Keratinocyte (primary cell): Measurements from ENCODE around the gene ATP5F1B. TPM values are rescaled to one million over a fixed set of nuclear protein-coding genes. Genes with fewer than 3 reads are reported as not detected.

Experiments used
- DNase-seq: peaks from one replicate; pipeline ENCODE4 v3.0.0-alpha.2; 2011; ENCODE audit warnings: low read depth, missing footprints, low spot score
- FAIRE-seq: peaks from 2 replicates; lab custom pipeline; 2011; peaks lifted over from hg19 to GRCh38; lab: Jason Lieb, UNC
- H2AFZ ChIP-seq: 2 replicates; pipeline ENCODE4 v1.6.0; 2012; ENCODE audit warnings: low read length, control low read depth, inconsistent platforms; ENCODE audit not compliant: control insufficient read depth
- H3K27ac ChIP-seq: 2 replicates; pipeline ENCODE4 v1.5.1; 2011; ENCODE audit warnings: low read length; ENCODE audit not compliant: control insufficient read depth, insufficient read depth
- H3K27me3 ChIP-seq: 3 replicates; pipeline ENCODE4 v1.6.0; 2011; ENCODE audit warnings: low read length; ENCODE audit not compliant: control insufficient read depth, insufficient read depth; ENCODE audit errors: extremely low read depth
- H3K36me3 ChIP-seq, 2 experiments: 2 replicates in 1 of 2; 3 replicates in 1 of 2; pipeline ENCODE4 v1.5.1; 2011; ENCODE audit warnings: low read length in 2 of 2, mild to moderate bottlenecking in 1 of 2; ENCODE audit not compliant: control insufficient read depth in 2 of 2, insufficient read depth in 2 of 2; ENCODE audit errors: extremely low read depth in 1 of 2
- H3K4me1 ChIP-seq: 3 replicates; pipeline ENCODE4 v1.5.1; 2011; ENCODE audit warnings: low read length; ENCODE audit not compliant: control insufficient read depth, insufficient read depth; ENCODE audit errors: extremely low read depth
- H3K4me2 ChIP-seq: 3 replicates; pipeline ENCODE4 v1.6.0; 2011; ENCODE audit warnings: low read depth, low read length; ENCODE audit not compliant: control insufficient read depth, insufficient read depth; ENCODE audit errors: extremely low read depth
- H3K4me3 ChIP-seq, 3 experiments: fragments of 200-600 bp in 1 of 3; sonication (generic) in 1 of 3; 2 replicates in 2 of 3; 3 replicates in 1 of 3; pipeline ENCODE4 v1.5.1; 2011 to 2016; ENCODE audit warnings: low read length in 3 of 3, mild to moderate bottlenecking in 3 of 3, control low read depth in 2 of 3, inconsistent platforms in 1 of 3, low read depth in 1 of 3, mixed read lengths in 1 of 3, mixed run types in 1 of 3, moderate library complexity in 1 of 3; ENCODE audit not compliant: control insufficient read depth in 2 of 3, insufficient read depth in 2 of 3; ENCODE audit errors: extremely low read depth in 1 of 3
- H3K79me2 ChIP-seq: 2 replicates; pipeline ENCODE4 v1.6.0; 2012; ENCODE audit warnings: low read length; ENCODE audit not compliant: control insufficient read depth, insufficient read depth
- H3K9ac ChIP-seq: 3 replicates; pipeline ENCODE4 v1.6.0; 2011; ENCODE audit warnings: low read length; ENCODE audit not compliant: control insufficient read depth, insufficient read depth; ENCODE audit errors: extremely low read depth
- H3K9me1 ChIP-seq: 3 replicates; pipeline ENCODE4 v1.6.0; 2011; ENCODE audit warnings: low read length; ENCODE audit not compliant: control insufficient read depth, insufficient read depth; ENCODE audit errors: extremely low read depth
- H3K9me3 ChIP-seq: 2 replicates; pipeline ENCODE4 v1.5.1; 2012; ENCODE audit warnings: low read depth, low read length; ENCODE audit not compliant: control insufficient read depth
- H4K20me1 ChIP-seq: 3 replicates; pipeline ENCODE4 v1.6.0; 2011; ENCODE audit warnings: low read length; ENCODE audit not compliant: control insufficient read depth, insufficient read depth; ENCODE audit errors: extremely low read depth
- EZH2 ChIP-seq: IDR thresholded peaks from one replicate; pipeline ENCODE4 v1.6.1; 2012; ENCODE audit warnings: inconsistent platforms, mild to moderate bottlenecking, low read length, moderate library complexity
- dilution Hi-C: fragments of 300-500 bp; cut with MboI; formaldehyde crosslinking; loops from one replicate; pipeline ENCODE4 v1.7.0; 2020; ENCODE audit warnings: low sequenced_read_pairs; ENCODE audit not compliant: extremely low pct_ligation_motif_present
- polyA plus RNA-seq, 5 experiments: library from polyadenylated mRNA; depleted of rRNA in 3 of 5; stranded (reverse) in 3 of 5; stranded (forward) in 1 of 5; unstranded in 1 of 5; fragments of >200 nt; gene quantifications; 1 replicate in 1 of 5; 2 replicates in 3 of 5; 3 replicates in 1 of 5; pipeline versions ENCODE4 v1.2.1 to v1.2.3, GENCODE V29; 2011 to 2012; ENCODE audit warnings: missing spikeins in 2 of 5, low read depth in 1 of 5, low replicate concordance in 1 of 5
- TF ChIP-seq, protein P1 (sequence below), 3 experiments: IDR thresholded peaks in 1 of 3; conservative IDR thresholded peaks in 1 of 3; optimal IDR thresholded peaks in 1 of 3; 2 replicates in 2 of 3; 3 replicates in 1 of 3; pipeline versions ENCODE3 to v1.5.1; 2011; ENCODE audit warnings: low read length in 3 of 3, mild to moderate bottlenecking in 3 of 3, moderate library complexity in 2 of 3, control low read depth in 1 of 3, inconsistent platforms in 1 of 3; ENCODE audit not compliant: insufficient read depth in 2 of 3; ENCODE audit errors: extremely low read depth in 1 of 3

The ATP5F1B gene
- polyA plus RNA-seq, 1 donor (not counting 4 experiments of a cell fraction or from before 2014, with no cell fraction given): 1,488 TPM

DNA sequence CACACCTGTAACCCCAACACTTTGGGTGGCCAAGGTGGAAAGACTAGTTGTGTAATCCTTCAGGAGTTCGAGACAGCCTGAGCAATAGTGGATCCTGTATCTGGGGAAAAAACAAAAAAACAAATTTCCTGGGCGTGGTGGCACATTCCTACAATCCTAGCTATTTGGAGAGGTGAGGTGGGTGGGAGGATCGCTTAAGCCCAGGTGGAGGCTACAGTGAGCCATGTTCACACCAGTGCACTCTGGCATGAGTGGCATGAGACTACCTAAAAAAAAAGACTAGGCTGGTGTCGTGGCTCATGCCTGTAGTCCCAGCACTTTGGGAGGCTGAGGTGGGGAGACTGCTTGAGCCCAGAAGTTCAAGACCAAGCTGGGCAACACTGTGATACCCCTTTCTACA lies 25.1 kb upstream of the ATP5F1B start:
- Histone ChIP-seq H3K4me2 (no peak overlapping the region), H3K4me3 (no peak overlapping the region), H3K27ac (no peak overlapping the region), H3K9ac (no peak overlapping the region), H3K4me1 (peaks cover 6% of the 10 kb centered on the region), H3K27me3 (no peaks in the 10 kb centered on the region), H3K9me3 (no peaks in the 10 kb centered on the region), H4K20me1 (peaks cover 9% of the 10 kb centered on the region), H3K36me3 (peaks cover 23 to 37% of the 10 kb centered on the region in 2 experiments), H3K9me1 (no peaks in the 10 kb centered on the region), H3K79me2 (peaks cover 69% of the 10 kb centered on the region), H2AFZ (no peak overlapping the region)
- dilution Hi-C loops: no loop called here
- DNase-seq (no peak), FAIRE-seq (no peak)
- TF ChIP-seq, protein P1, sequence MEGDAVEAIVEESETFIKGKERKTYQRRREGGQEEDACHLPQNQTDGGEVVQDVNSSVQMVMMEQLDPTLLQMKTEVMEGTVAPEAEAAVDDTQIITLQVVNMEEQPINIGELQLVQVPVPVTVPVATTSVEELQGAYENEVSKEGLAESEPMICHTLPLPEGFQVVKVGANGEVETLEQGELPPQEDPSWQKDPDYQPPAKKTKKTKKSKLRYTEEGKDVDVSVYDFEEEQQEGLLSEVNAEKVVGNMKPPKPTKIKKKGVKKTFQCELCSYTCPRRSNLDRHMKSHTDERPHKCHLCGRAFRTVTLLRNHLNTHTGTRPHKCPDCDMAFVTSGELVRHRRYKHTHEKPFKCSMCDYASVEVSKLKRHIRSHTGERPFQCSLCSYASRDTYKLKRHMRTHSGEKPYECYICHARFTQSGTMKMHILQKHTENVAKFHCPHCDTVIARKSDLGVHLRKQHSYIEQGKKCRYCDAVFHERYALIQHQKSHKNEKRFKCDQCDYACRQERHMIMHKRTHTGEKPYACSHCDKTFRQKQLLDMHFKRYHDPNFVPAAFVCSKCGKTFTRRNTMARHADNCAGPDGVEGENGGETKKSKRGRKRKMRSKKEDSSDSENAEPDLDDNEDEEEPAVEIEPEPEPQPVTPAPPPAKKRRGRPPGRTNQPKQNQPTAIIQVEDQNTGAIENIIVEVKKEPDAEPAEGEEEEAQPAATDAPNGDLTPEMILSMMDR (optimal IDR thresholded peaks at IDR 0.05 in 1 of 3, IDR thresholded peaks at IDR 0.05 in 1 of 3, conservative IDR thresholded peaks at IDR 0.05 in 1 of 3; ENCODE audit: extremely low read depth in 1 of 3, insufficient read depth in 2 of 3, low read length in 3 of 3): no peak
- no peak for TF ChIP-seq EZH2

DNA sequence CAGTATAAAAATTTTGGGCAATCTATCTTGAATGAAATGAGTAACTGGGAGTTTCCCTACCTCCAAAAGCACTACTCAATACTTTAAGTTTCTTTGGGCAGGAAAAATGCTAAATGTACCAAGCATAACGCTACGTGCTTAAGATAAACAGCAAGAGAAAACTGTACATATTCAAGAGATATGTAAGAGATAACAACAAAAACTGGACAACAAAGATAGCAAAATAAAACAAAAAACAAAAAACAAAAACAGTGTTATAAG lies 22.3 kb upstream of the ATP5F1B start:
- H3K9me1 ChIP-seq: no peaks in the 10 kb centered on the region
- H3K4me2 ChIP-seq: no peak overlapping the region
- peaks cover 44% of the 10 kb centered on the region for H3K79me2 ChIP-seq
- DNase-seq: no peak
- dilution Hi-C loops: no loop called here
- no peak overlapping the region for H3K9ac ChIP-seq
- no peaks in the 10 kb centered on the region for H3K27me3 ChIP-seq
- no peak for FAIRE-seq
- peaks cover 31 to 47% of the 10 kb centered on the region in 2 experiments for H3K36me3 ChIP-seq
- H3K4me3 ChIP-seq: no peak overlapping the region
- no peak overlapping the region for H2AFZ ChIP-seq
- no peaks in the 10 kb centered on the region for H3K9me3 ChIP-seq
- H4K20me1 ChIP-seq: peaks cover 2% of the 10 kb centered on the region
- H3K27ac ChIP-seq: no peak overlapping the region
- TF ChIP-seq, protein P1 (optimal IDR thresholded peaks at IDR 0.05 in 1 of 3, IDR thresholded peaks at IDR 0.05 in 1 of 3, conservative IDR thresholded peaks at IDR 0.05 in 1 of 3; ENCODE audit: extremely low read depth in 1 of 3, insufficient read depth in 2 of 3, low read length in 3 of 3): no peak
- TF ChIP-seq EZH2: no peak
- peaks cover 6% of the 10 kb centered on the region for H3K4me1 ChIP-seq
